Measurements from ENCODE around the gene ZER1.

ZER1 gene

GRCh38 chr9:128720841-128721486 is 50.8 kb downstream of the ZER1 start:
- H3K27ac Mint-ChIP-seq: no peak overlapping the region

DNA sequence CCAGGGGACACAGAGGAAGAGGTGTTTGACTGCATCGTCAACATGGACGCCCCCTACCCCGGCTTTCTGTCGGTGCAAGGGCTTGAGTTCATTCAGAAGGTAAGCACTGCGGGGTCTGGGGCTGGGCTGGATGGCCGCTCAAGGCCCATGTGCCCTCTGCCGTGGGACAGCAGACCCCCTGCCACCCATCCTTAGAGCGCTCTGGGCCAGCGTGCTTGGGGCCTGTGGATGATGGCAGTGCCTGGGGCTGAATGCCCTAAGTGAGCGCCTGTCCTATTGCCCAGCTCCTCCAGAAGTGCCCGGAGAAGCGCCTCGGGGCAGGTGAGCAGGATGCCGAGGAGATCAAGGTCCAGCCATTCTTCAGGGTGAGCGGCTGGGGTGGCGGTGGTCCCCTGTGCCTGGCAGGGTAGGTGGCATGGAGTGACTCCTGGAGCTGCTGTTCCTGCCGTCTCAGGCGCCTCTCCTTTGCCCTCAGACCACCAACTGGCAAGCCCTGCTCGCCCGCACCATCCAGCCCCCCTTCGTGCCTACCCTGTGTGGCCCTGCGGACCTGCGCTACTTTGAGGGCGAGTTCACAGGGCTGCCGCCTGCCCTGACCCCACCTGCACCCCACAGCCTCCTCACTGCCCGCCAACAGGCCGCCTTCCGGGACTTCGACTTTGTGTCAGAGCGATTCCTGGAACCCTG is 51.7 kb downstream of the ZER1 start:
- Mint-ChIP-seq H3K4me3 (no peak overlapping the region), H3K9me3 (no peaks in the 10 kb centered on the region), H3K4me1 (ENCODE audit: low read depth) (peaks cover 16% of the 10 kb centered on the region), H3K27ac (no peak overlapping the region), H3K36me3 (ENCODE audit: low read depth) (peaks cover 6% of the 10 kb centered on the region), H3K27me3 (ENCODE audit: low read depth) (no peaks in the 10 kb centered on the region)

More at GRCh38 chr9:128720841-128721486, 50.8 kb downstream of the ZER1 start:
- H3K36me3 Mint-ChIP-seq (ENCODE audit: low read depth): peaks cover 6% of the 10 kb centered on the region
- H3K9me3 Mint-ChIP-seq: no peaks in the 10 kb centered on the region
- H3K4me1 Mint-ChIP-seq (ENCODE audit: low read depth): peaks cover 20% of the 10 kb centered on the region
- no peaks in the 10 kb centered on the region for H3K27me3 Mint-ChIP-seq (ENCODE audit: low read depth)
- H3K4me3 Mint-ChIP-seq: no peak overlapping the region

DNA sequence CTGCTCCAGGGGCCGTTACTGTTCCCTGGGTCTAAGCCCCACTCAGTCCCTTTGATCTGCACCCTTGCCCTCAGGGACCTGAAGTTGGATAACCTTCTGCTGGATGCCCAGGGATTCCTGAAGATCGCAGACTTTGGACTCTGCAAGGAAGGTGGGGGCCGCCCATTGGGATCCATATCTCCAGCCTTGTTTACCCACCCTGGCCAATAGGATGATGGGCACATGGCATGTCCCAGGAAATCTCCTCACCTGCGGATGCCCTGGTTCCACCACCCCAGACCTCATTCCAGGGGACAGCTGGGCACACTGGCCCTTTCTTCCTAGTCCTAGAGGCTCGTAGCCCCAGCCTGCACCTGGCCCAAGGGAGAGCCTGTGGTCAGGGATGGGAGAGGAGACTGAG is 53.3 kb downstream of the ZER1 start:
- Mint-ChIP-seq H3K27ac (no peak overlapping the region), H3K4me3 (no peak overlapping the region), H3K4me1 (ENCODE audit: low read depth) (peaks cover 11% of the 10 kb centered on the region), H3K9me3 (no peaks in the 10 kb centered on the region), H3K36me3 (ENCODE audit: low read depth) (peaks cover 5% of the 10 kb centered on the region), H3K27me3 (ENCODE audit: low read depth) (no peaks in the 10 kb centered on the region)

DNA sequence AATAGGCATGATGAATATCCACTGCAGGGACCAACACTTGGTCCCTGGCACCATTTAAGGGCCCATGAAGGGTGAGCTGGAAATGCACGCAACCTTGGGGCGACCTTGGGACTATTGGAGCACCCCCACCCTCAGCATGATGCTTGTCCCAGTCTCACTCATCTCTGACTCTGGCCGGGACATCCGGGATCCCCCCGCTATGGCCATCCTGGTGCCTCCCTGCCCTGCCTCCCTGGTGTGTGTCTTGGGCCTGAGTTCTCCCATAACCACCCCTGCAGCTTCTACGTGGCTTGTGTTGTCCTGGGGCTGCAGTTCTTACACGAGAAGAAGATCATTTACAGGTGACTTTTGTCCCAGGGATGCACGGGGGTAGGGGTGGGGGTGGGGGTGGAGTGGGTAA is 53.7 kb downstream of the ZER1 start:
- H3K27me3 Mint-ChIP-seq (ENCODE audit: low read depth): no peaks in the 10 kb centered on the region
- H3K4me1 Mint-ChIP-seq (ENCODE audit: low read depth): peaks cover 10% of the 10 kb centered on the region
- H3K4me3 Mint-ChIP-seq: no peak overlapping the region

GRCh38 chr9:128716581-128717254 is 55.0 kb downstream of the ZER1 start:
- no peaks in the 10 kb centered on the region for H3K9me3 Mint-ChIP-seq
- peaks cover 2% of the 10 kb centered on the region for H3K36me3 Mint-ChIP-seq (ENCODE audit: low read depth)
- H3K4me1 Mint-ChIP-seq (ENCODE audit: low read depth): no peaks in the 10 kb centered on the region
- H3K27me3 Mint-ChIP-seq (ENCODE audit: low read depth): no peaks in the 10 kb centered on the region
- H3K4me3 Mint-ChIP-seq: no peak overlapping the region
- no peak overlapping the region for H3K27ac Mint-ChIP-seq

More for the DNA sequence above, 53.7 kb downstream of the ZER1 start:
- Mint-ChIP-seq H3K27ac (no peak overlapping the region), H3K36me3 (ENCODE audit: low read depth) (peaks cover 4% of the 10 kb centered on the region), H3K9me3 (no peaks in the 10 kb centered on the region)

GRCh38 chr9:128715436-128715750 is 56.3 kb downstream of the ZER1 start:
- no peaks in the 10 kb centered on the region for H3K9me3 Mint-ChIP-seq
- H3K4me1 Mint-ChIP-seq (ENCODE audit: low read depth): no peaks in the 10 kb centered on the region
- no peak overlapping the region for H3K4me3 Mint-ChIP-seq
- no peaks in the 10 kb centered on the region for H3K36me3 Mint-ChIP-seq (ENCODE audit: low read depth)
- H3K27ac Mint-ChIP-seq: no peak overlapping the region
- no peaks in the 10 kb centered on the region for H3K27me3 Mint-ChIP-seq (ENCODE audit: low read depth)

GRCh38 chr9:128714586-128715435 is 56.9 kb downstream of the ZER1 start:
- Mint-ChIP-seq H3K36me3 (ENCODE audit: low read depth) (no peaks in the 10 kb centered on the region), H3K4me3 (no peak overlapping the region), H3K9me3 (no peaks in the 10 kb centered on the region), H3K27me3 (ENCODE audit: low read depth) (no peaks in the 10 kb centered on the region), H3K27ac (no peak overlapping the region), H3K4me1 (ENCODE audit: low read depth) (no peaks in the 10 kb centered on the region)

GRCh38 chr9:128713941-128714573 is 57.7 kb downstream of the ZER1 start:
- no peaks in the 10 kb centered on the region for H3K9me3 Mint-ChIP-seq
- H3K4me3 Mint-ChIP-seq: no peak overlapping the region
- no peaks in the 10 kb centered on the region for H3K4me1 Mint-ChIP-seq (ENCODE audit: low read depth)
- H3K27me3 Mint-ChIP-seq (ENCODE audit: low read depth): no peaks in the 10 kb centered on the region
- H3K36me3 Mint-ChIP-seq (ENCODE audit: low read depth): no peaks in the 10 kb centered on the region
- H3K27ac Mint-ChIP-seq: no peak overlapping the region

DNA sequence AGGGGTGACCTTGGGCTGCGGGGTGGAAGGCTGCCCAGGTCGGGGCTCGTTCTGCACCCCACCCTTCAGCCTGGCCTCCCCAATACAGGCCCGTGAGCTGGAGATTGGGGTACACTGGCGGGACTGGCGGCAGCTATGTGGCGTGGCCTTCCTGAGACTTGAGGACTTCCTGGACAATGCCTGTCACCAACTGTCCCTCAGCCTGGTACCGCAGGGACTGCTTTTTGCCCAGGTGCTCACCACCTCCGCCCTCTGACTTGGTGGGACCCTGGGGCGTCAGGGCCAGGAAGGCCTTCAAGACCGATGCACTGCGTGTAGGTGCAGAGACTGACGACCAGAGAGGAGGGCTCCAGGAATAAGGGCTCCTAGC is 58.3 kb downstream of the ZER1 start:
- Mint-ChIP-seq H3K36me3 (ENCODE audit: low read depth) (no peaks in the 10 kb centered on the region), H3K4me3 (no peak overlapping the region), H3K27ac (no peak overlapping the region), H3K9me3 (no peaks in the 10 kb centered on the region), H3K4me1 (ENCODE audit: low read depth) (no peaks in the 10 kb centered on the region), H3K27me3 (ENCODE audit: low read depth) (no peaks in the 10 kb centered on the region)

GRCh38 chr9:128712451-128713410 is 59.0 kb downstream of the ZER1 start:
- Mint-ChIP-seq H3K4me1 (ENCODE audit: low read depth) (no peaks in the 10 kb centered on the region), H3K27ac (no peak overlapping the region), H3K27me3 (ENCODE audit: low read depth) (no peaks in the 10 kb centered on the region), H3K9me3 (no peaks in the 10 kb centered on the region), H3K36me3 (ENCODE audit: low read depth) (no peaks in the 10 kb centered on the region), H3K4me3 (no peak overlapping the region)

DNA sequence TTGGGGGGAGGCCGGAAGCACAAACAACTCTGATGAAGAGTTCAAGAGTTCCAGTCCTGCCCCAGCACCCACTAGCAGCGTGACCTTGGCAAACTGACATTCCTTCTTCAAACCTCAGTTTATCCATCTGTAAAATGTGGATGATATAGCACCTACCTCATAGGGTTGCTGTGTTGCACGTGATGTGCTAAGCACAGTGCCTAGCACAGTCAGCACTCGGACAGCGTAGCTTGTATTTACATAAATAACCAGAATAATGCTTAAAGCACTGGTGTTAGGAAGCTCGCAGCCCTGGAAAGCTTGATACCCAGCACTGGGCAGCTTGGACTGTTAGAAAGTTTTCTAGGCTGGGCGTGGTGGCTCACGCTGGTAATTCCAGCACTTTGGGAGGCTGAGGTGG is 64.3 kb downstream of the ZER1 start:
- no peaks in the 10 kb centered on the region for H3K36me3 Mint-ChIP-seq (ENCODE audit: low read depth)
- H3K4me1 Mint-ChIP-seq (ENCODE audit: low read depth): no peaks in the 10 kb centered on the region
- H3K9me3 Mint-ChIP-seq: no peaks in the 10 kb centered on the region
- H3K4me3 Mint-ChIP-seq: no peak overlapping the region
- H3K27ac Mint-ChIP-seq: no peak overlapping the region
- no peaks in the 10 kb centered on the region for H3K27me3 Mint-ChIP-seq (ENCODE audit: low read depth)

DNA sequence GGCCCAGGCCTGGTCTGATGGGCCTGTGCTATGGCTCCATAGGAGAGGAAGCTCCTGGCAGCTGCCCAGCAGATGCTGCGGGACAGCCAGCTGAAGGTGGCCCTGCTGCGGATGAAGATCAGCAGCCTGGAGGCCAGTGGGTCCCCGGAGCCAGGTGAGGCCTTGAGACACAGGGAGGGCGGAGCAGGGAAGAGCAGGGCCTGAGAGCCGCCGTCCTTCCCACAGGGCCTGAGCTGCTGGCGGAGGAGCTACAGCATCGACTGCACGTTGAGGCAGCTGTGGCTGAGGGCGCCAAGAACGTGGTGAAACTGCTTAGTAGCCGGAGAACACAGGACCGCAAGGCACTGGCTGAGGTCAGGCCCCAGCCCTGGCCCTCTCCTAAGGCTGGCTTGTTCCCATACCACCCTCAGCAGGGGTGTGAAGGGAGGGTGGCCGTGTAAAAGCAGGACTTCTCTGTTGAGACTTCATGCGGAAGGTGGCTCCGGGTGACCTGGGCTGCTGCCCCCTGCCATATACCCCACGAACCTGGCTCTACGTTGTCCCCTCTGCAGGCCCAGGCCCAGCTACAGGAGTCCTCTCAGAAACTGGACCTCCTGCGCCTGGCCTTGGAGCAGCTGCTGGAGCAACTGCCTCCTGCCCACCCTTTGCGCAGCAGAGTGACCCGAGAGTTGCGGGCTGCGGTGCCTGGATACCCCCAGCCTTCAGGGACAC is 64.9 kb downstream of the ZER1 start:
- Mint-ChIP-seq H3K36me3 (ENCODE audit: low read depth) (no peaks in the 10 kb centered on the region), H3K4me3 (no peak overlapping the region), H3K27ac (no peak overlapping the region), H3K4me1 (ENCODE audit: low read depth) (peaks cover 2% of the 10 kb centered on the region), H3K9me3 (no peaks in the 10 kb centered on the region), H3K27me3 (ENCODE audit: low read depth) (no peaks in the 10 kb centered on the region)

GRCh38 chr9:128706045-128706444 is 65.7 kb downstream of the ZER1 start:
- H3K4me3 Mint-ChIP-seq: no peak overlapping the region
- no peak overlapping the region for H3K27ac Mint-ChIP-seq
- H3K27me3 Mint-ChIP-seq (ENCODE audit: low read depth): no peaks in the 10 kb centered on the region

More at GRCh38 chr9:128706045-128706444, 65.7 kb downstream of the ZER1 start:
- H3K4me1 Mint-ChIP-seq (ENCODE audit: low read depth): peaks cover 7% of the 10 kb centered on the region
- H3K36me3 Mint-ChIP-seq (ENCODE audit: low read depth): no peaks in the 10 kb centered on the region
- no peaks in the 10 kb centered on the region for H3K9me3 Mint-ChIP-seq

Measured in T-helper 1 cell treated with Interleukin-12 subunit alpha and Interleukin-12 subunit beta and Interleukin-4 antibody, amounts not matched to agents 30 μg/mL and 1 μg/mL, for 36 hours (primary cell).